GM19397 (cell line): Measurements from ENCODE around the gene SAMD4A.

Experiments
- ATAC-seq: cut with Tn5 transposase; IDR thresholded peaks from one replicate; pipeline ENCODE4 v1.9.1; 2021; ENCODE audit warnings: mild to moderate bottlenecking, moderate library complexity; ENCODE audit not compliant: unreplicated experiment

SAMD4A gene

GRCh38 chr14:54627540-54628363, 60.8 kb downstream of the SAMD4A start:
- ATAC-seq: peak; percentile 62

GRCh38 chr14:54629183-54629582, 62.3 kb downstream of the SAMD4A start:
- ATAC-seq: no peak

GRCh38 chr14:54629635-54630360, 62.9 kb downstream of the SAMD4A start:
- ATAC-seq: no peak

- ATAC-seq: no peak
Observed at GRCh38 chr14:54631016-54631415, 64.1 kb downstream of the SAMD4A start.

- no peak for ATAC-seq
Observed at GRCh38 chr14:54632452-54632851, 65.5 kb downstream of the SAMD4A start.

GRCh38 chr14:54633076-54633475, 66.1 kb downstream of the SAMD4A start:
- no peak for ATAC-seq

- ATAC-seq: no peak
Observed at GRCh38 chr14:54637270-54638134, 70.6 kb downstream of the SAMD4A start.

GRCh38 chr14:54638135-54638446, 71.2 kb downstream of the SAMD4A start:
- ATAC-seq: no peak

GRCh38 chr14:54639611-54640010, 72.7 kb downstream of the SAMD4A start:
- no peak for ATAC-seq

- no peak for ATAC-seq
Observed at GRCh38 chr14:54640506-54640905, 73.6 kb downstream of the SAMD4A start.

GRCh38 chr14:54642121-54642520, 75.2 kb downstream of the SAMD4A start:
- ATAC-seq: no peak

- no peak for ATAC-seq
Observed at GRCh38 chr14:54642801-54643695, 76.1 kb downstream of the SAMD4A start.

GRCh38 chr14:54643696-54644176, 76.8 kb downstream of the SAMD4A start:
- no peak for ATAC-seq

GRCh38 chr14:54645639-54646038, 78.7 kb downstream of the SAMD4A start:
- no peak for ATAC-seq

- no peak for ATAC-seq
Observed at GRCh38 chr14:54646626-54647025, 79.7 kb downstream of the SAMD4A start.

GRCh38 chr14:54647378-54647777, 80.5 kb downstream of the SAMD4A start:
- ATAC-seq: no peak

- ATAC-seq: no peak
Observed at GRCh38 chr14:54649056-54649455, 82.1 kb downstream of the SAMD4A start.

GRCh38 chr14:54650331-54650958, 83.5 kb downstream of the SAMD4A start:
- ATAC-seq: no peak

GRCh38 chr14:54650959-54651351, 84.0 kb downstream of the SAMD4A start:
- ATAC-seq: no peak

- ATAC-seq: no peak
Observed at GRCh38 chr14:54651649-54652048, 84.7 kb downstream of the SAMD4A start.
